Cardiac muscle cell (in vitro differentiated cells and primary cell): Measurements from ENCODE around the gene SPPL2B. TPM values are rescaled to one million over a fixed set of nuclear protein-coding genes. Genes with fewer than 3 reads are reported as not detected.
"Not testable (repeated sequence)": the region's sequence is repeated elsewhere in the genome, so short reads cannot be mapped to it uniquely, and the experiment has no call there.

Experiments
- DNase-seq, 2 donors: peaks; one replicate each; pipeline versions ENCODE4 v3.0.0 to v3.0.0-alpha.2; 2010 to 2017; ENCODE audit warnings: low read depth in 1 of 2, low spot score in 1 of 2
- H3K27ac ChIP-seq: fragments of 200-600 bp; sonication (generic); 2 replicates; pipeline ENCODE4 v1.5.1; 2016
- H3K27me3 ChIP-seq: fragments of 200-600 bp; sonication (generic); 2 replicates; pipeline ENCODE4 v1.6.0; 2016; ENCODE audit warnings: control low read depth
- H3K36me3 ChIP-seq: fragments of 200-600 bp; sonication (generic); 2 replicates; pipeline ENCODE4 v1.5.1; 2016; ENCODE audit warnings: control low read depth
- H3K4me1 ChIP-seq: fragments of 200-600 bp; sonication (generic); 2 replicates; pipeline ENCODE4 v1.8.1; 2017; ENCODE audit warnings: low read depth, mild to moderate bottlenecking, mixed run types
- H3K4me3 ChIP-seq: fragments of 200-600 bp; sonication (generic); 2 replicates; pipeline ENCODE4 v1.5.1; 2016; ENCODE audit warnings: mild to moderate bottlenecking
- H3K9me3 ChIP-seq: fragments of 200-600 bp; sonication (generic); 2 replicates; pipeline ENCODE4 v1.5.1; 2017; ENCODE audit warnings: low read depth, mild to moderate bottlenecking, control low read depth
- CTCF ChIP-seq: IDR thresholded peaks from 2 replicates; pipeline ENCODE4 v1.5.1; 2012; ENCODE audit warnings: low read depth, mild to moderate bottlenecking, low read length
- polyA plus RNA-seq: library from polyadenylated mRNA; unstranded; fragments of >200 nt; fragmentation: Nextera tagmentation; extraction: Ambion mirVana; gene quantifications from 2 replicates; pipeline ENCODE4 v1.2.1, GENCODE V29; 2016
- total RNA-seq: library from RNA; depleted of rRNA; stranded (reverse); fragments of >200 nt; gene quantifications from 2 replicates; pipeline ENCODE4 v1.2.3, GENCODE V29; 2016

The SPPL2B gene
- total and polyA plus RNA-seq, 2 experiments from 2014 or later = 90.9 to 132 TPM

- no peak overlapping the region for H3K4me3 ChIP-seq
- no peaks in the 10 kb centered on the region for H3K27me3 ChIP-seq
- H3K9me3 ChIP-seq = no peaks in the 10 kb centered on the region
- DNase-seq = peak; percentile 49 to 72
- no peak overlapping the region for H3K27ac ChIP-seq
- TF ChIP-seq CTCF = no peak
- H3K4me1 ChIP-seq = no peaks in the 10 kb centered on the region
- H3K36me3 ChIP-seq = no peaks in the 10 kb centered on the region
Measured at GRCh38 chr19:2385053-2385721, 56.7 kb downstream of the SPPL2B start.

- H3K27ac ChIP-seq = no peak overlapping the region
Measured at GRCh38 chr19:2387367-2388288, 59.1 kb downstream of the SPPL2B start.

DNA sequence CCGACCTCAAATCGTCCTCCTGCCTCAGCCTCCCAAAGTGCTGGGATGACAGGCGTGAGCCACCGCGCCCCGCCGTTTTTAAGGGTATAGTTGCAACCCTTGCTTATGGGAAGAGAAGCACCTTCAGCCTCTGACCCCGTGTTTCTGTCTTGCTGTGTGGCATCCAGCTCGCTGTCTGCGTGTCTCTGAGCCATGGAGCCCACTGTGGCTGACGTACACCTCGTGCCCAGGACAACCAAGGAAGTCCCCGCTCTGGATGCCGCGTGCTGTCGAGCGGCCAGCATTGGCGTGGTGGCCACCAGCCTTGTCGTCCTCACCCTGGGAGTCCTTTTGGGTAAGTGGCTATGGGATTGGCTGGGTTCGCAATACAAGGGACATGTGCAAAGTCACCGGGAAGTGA, 61.1 kb downstream of the SPPL2B start:
- no peaks in the 10 kb centered on the region for H3K9me3 ChIP-seq
- no peak overlapping the region for H3K27ac ChIP-seq
- H3K27me3 ChIP-seq = no peaks in the 10 kb centered on the region
- no peaks in the 10 kb centered on the region for H3K36me3 ChIP-seq
- H3K4me3 ChIP-seq = no peak overlapping the region
- TF ChIP-seq CTCF = no peak
- no peak for DNase-seq
- H3K4me1 ChIP-seq = no peaks in the 10 kb centered on the region

More at GRCh38 chr19:2387367-2388288, 59.1 kb downstream of the SPPL2B start:
- Histone ChIP-seq H3K36me3 (no peaks in the 10 kb centered on the region), H3K9me3 (no peaks in the 10 kb centered on the region), H3K4me3 (no peak overlapping the region), H3K27me3 (no peaks in the 10 kb centered on the region), H3K4me1 (no peaks in the 10 kb centered on the region)
- TF ChIP-seq CTCF = no peak
- DNase-seq = no peak

GRCh38 chr19:2391118-2391725, 62.7 kb downstream of the SPPL2B start:
- Histone ChIP-seq H3K36me3 (no peaks in the 10 kb centered on the region), H3K27ac (no peak overlapping the region), H3K9me3 (no peaks in the 10 kb centered on the region), H3K27me3 (no peaks in the 10 kb centered on the region), H3K4me3 (no peak overlapping the region), H3K4me1 (no peaks in the 10 kb centered on the region)
- TF ChIP-seq CTCF = peak; percentile 80
- DNase-seq = peak; percentile 66 to 84

- no peak overlapping the region for H3K4me3 ChIP-seq
- H3K36me3 ChIP-seq = no peaks in the 10 kb centered on the region
- H3K4me1 ChIP-seq = no peaks in the 10 kb centered on the region
- TF ChIP-seq CTCF = no peak
- H3K27me3 ChIP-seq = no peaks in the 10 kb centered on the region
- DNase-seq = no peak
- no peak overlapping the region for H3K27ac ChIP-seq
- no peaks in the 10 kb centered on the region for H3K9me3 ChIP-seq
Measured at GRCh38 chr19:2392366-2392765, 63.9 kb downstream of the SPPL2B start.

DNA sequence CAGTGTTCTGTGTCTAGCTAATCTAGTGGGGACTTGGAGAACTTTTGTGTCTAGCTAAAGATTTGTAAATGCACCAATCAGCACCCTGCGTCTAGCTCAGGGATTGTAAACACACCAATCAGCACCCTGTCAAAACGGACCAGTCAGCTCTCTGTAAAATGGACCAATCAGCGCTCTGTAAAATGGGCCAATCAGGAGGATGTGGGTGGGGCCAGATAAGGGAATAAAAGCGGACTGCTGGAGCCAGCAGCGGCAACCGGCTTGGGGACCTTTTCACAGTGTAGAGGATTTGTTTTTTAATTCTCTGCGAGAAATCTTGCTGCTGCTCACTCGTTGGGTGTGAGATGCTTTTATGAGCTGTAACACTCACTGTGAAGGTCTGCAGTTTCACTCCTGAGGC, 64.4 kb downstream of the SPPL2B start:
- H3K4me3 ChIP-seq, H3K4me1 ChIP-seq, DNase-seq, H3K36me3 ChIP-seq, H3K27ac ChIP-seq, H3K27me3 ChIP-seq, H3K9me3 ChIP-seq: not testable (repeated sequence)
